GM18868 (cell line): Measurements from ENCODE around the gene SLITRK4.
A peak's percentile ranks its signal among the peaks of the same experiment; 100 is the strongest.

Source experiments
- ATAC-seq: cut with Tn5 transposase; IDR thresholded peaks from one replicate; pipeline ENCODE4 v1.9.1; 2021; ENCODE audit warnings: mild to moderate bottlenecking, moderate library complexity; ENCODE audit not compliant: unreplicated experiment

Gene SLITRK4, protein sequence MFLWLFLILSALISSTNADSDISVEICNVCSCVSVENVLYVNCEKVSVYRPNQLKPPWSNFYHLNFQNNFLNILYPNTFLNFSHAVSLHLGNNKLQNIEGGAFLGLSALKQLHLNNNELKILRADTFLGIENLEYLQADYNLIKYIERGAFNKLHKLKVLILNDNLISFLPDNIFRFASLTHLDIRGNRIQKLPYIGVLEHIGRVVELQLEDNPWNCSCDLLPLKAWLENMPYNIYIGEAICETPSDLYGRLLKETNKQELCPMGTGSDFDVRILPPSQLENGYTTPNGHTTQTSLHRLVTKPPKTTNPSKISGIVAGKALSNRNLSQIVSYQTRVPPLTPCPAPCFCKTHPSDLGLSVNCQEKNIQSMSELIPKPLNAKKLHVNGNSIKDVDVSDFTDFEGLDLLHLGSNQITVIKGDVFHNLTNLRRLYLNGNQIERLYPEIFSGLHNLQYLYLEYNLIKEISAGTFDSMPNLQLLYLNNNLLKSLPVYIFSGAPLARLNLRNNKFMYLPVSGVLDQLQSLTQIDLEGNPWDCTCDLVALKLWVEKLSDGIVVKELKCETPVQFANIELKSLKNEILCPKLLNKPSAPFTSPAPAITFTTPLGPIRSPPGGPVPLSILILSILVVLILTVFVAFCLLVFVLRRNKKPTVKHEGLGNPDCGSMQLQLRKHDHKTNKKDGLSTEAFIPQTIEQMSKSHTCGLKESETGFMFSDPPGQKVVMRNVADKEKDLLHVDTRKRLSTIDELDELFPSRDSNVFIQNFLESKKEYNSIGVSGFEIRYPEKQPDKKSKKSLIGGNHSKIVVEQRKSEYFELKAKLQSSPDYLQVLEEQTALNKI

GRCh38 chrX:143635915-143636314 lies at the start of gene SLITRK4:
Gene SLITRK4 (minus strand): TSS chrX:143636101. CDS start chrX:143631108, 4,993 bp downstream.
- ATAC-seq: no peak

DNA sequence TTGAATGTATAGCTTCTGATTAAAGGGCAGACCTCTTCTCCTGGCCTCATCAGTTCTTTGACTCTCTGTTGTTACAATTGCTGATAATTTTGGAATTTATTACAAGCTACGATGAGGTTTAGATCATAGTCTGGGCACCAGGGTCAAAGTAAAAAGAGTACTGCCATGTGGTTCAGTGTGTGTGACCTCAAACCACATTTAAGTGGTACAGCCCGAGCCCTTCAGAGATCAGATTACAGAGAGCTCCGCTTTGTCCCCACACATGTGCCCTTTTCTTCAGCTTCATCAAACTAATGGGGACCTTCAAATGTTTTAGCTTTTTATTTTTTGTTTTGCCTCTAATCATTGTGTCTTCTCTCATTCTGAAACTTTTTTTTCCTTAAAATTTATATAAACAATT lies 47.6 kb upstream of the SLITRK4 start:
- no peak for ATAC-seq

- ATAC-seq: no peak
Observed at GRCh38 chrX:143674926-143675325, 39.0 kb upstream of the SLITRK4 start.

- no peak for ATAC-seq
Observed at GRCh38 chrX:143669395-143669794, 33.5 kb upstream of the SLITRK4 start.

DNA sequence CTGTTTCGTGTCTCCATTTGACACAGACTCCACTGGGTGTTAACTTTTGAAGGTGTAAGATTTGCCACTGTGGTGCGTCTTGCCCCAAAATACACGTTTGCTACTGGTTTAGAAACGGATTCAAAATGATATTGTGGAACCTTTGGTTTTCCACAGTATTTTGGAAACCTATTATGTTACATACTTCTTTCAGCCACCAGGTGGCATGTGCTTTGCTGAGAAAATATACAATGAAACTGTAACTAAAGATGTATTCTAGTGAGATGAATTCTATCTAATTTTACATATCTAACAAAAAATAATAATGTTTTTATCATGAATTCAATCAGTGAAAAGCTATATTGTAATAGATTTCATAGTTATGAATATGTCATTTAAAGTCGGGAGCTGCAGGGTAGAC lies 28.4 kb upstream of the SLITRK4 start:
- ATAC-seq: no peak

GRCh38 chrX:143663755-143664154 lies 27.9 kb upstream of the SLITRK4 start:
- ATAC-seq: no peak

DNA sequence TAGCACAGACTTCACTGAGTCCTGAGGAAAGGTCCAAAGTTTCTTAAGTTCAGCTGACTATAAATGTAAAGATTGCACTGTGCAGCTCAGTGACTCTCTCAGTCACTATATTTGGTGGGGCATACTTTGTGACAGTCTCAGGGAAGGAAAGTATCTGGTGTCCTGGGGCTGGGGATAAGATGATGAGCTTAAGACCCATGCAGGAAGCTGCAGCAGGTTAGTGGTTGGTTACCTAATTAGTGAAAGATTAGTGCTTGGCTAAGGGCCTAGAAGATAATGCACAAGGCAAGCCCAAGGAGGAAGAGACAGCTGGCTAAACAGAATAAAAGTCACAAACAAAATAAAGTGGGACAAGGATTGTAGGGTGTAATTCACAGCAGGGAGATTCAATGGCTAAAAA lies 25.4 kb upstream of the SLITRK4 start:
- no peak for ATAC-seq

DNA sequence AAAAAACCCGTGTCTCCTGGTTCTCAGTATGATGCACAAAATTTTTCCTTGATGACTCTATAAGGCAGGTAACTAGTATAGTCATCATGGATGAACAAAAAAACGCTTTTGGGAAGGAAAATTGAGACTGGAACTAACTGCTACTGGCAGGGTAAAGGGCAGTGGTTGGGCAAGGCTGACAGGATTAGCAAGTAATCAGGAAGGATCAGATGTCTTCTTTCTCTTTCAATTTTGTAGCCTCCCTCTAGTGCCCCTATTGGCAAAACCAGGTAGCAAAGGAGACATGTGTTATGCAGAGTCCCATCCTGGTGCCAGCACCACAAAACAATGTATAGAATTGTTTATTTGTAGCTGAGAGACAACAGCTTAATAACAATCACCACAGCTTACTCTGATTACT lies 12.8 kb upstream of the SLITRK4 start:
- peak; percentile 85 for ATAC-seq

- ATAC-seq: no peak
Observed at GRCh38 chrX:143642426-143642825, 6.5 kb upstream of the SLITRK4 start.

DNA sequence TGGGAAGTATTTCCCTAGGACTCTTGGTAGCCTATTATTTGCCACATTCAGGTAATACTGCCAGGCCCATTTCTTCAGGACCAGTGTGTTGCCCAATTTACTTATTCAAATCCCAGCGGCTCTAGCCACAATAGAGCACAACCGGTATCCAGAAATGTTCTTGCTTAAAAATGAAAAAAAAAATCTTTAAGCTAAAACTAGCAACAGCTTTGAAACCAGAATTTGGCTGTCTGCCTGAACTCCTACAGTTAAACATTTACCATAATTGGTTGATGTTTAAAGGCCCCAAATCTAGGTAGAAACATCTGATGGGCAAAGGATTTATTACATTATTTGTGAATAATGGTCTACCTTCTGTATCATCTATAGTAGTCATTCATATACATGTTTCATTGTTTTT lies 930 bp upstream of the SLITRK4 start:
- no peak for ATAC-seq

DNA sequence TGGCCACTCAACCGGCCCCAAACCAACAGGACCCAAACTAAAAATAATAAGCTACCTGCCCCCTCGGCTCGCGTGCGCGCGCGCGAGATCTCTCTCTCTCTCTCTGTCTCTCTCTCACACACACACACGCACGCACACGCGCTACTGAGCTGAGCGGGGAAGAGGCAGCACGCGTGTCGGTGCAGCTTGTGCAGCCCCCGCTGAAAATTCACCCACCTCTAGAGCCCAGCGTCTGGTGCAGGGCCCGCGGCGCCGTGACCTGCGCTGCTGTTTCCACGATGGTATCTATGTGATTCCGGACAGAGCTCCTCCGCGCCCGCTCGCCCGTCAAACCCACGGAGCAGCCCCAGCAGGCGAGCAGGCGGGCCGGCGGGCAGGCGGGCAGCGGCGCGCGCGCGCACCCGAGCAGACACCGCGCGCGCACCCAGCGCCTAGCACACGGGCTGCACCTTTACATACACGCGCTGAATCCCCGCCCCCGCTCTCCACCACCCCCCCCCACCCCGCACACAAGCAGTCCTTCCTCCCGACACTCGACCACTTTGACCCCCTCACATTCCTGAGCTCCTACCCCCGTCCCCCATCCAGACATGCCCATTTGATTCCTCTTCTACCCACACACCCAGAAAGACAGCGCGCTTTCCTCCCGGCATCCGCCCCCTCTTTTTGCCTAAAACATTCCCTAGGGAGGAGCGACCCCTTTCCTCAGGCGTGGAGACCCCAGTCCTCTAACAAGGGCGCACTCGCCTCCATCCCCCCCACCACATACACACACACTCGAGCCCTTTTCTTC lies 1.0 kb downstream of the SLITRK4 start:
- no peak for ATAC-seq

- ATAC-seq: no peak
Observed at GRCh38 chrX:143634309-143634662, 1.6 kb downstream of the SLITRK4 start.

GRCh38 chrX:143633461-143634308 lies 2.2 kb downstream of the SLITRK4 start:
- ATAC-seq: no peak

- no peak for ATAC-seq
Observed at GRCh38 chrX:143632625-143633410, 3.1 kb downstream of the SLITRK4 start.

- no peak for ATAC-seq
Observed at GRCh38 chrX:143623657-143624056, 12.2 kb downstream of the SLITRK4 start.

- no peak for ATAC-seq
Observed at GRCh38 chrX:143621276-143621675, 14.6 kb downstream of the SLITRK4 start.

DNA sequence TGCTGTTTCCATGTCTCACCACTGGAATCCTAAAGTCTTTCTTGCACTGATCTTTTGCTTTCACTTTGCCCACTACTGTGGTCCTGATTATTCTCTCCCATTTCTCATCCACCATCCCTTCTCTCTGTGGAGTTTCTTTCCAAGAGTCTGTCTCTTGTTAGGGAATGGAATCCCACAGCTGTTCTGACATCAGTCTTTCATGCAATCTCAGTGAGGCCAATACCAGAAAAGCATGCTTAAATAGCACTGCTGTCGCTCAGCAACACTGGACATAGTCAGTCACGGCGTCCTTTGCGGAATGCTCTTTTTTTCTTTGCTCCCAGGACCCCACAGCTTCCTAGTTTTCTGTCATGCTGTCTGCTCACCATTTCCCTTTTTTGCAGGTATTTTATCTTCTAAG lies 20.1 kb downstream of the SLITRK4 start:
- ATAC-seq: no peak

GRCh38 chrX:143601809-143602208 lies 34.1 kb downstream of the SLITRK4 start:
- no peak for ATAC-seq

DNA sequence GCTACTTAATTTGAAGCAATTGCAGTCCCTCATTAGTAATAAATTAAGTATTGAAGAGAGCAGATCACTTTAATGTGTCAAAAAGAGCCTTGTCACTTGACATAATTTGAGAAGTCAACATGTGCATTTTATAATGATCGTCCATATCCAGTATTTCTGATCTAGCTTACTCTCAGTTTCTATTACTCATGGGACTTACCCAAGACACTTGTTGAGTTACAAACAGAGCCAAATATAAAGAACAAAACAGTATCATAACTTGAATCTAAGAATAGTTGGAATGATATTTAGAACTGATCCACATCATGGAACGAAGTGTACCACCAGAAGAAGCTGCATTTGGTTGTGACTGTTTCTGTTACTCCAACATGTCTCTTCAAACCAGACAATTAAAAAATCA lies 54.7 kb downstream of the SLITRK4 start:
- no peak for ATAC-seq

GRCh38 chrX:143580266-143580665 lies 55.6 kb downstream of the SLITRK4 start:
- no peak for ATAC-seq
